HG02981 (cell line): Measurements from ENCODE around the gene C14orf39.

Experiments used
- ATAC-seq: cut with Tn5 transposase; IDR thresholded peaks from one replicate; pipeline ENCODE4 v1.9.1; 2021; ENCODE audit warnings: mild to moderate bottlenecking, moderate library complexity; ENCODE audit not compliant: unreplicated experiment

Gene C14orf39, protein sequence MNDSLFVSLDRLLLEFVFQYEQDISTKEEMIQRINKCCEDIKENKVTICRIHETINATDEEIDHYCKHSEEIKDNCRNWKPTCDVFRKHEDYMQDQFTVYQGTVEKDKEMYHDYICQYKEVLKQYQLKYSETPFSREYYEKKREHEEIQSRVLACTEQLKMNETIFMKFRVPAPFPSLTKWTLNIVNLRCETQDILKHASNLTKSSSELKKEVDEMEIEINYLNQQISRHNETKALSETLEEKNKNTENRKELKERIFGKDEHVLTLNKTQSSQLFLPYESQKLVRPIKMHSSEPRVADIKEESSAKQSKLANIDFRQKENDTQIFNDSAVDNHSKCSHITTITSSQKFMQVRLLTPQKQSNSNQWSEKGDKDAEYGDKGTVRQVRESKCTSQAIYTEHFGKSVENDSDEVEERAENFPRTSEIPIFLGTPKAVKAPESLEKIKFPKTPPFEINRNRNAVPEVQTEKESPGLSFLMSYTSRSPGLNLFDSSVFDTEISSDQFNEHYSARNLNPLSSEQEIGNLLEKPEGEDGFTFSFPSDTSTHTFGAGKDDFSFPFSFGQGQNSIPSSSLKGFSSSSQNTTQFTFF

DNA sequence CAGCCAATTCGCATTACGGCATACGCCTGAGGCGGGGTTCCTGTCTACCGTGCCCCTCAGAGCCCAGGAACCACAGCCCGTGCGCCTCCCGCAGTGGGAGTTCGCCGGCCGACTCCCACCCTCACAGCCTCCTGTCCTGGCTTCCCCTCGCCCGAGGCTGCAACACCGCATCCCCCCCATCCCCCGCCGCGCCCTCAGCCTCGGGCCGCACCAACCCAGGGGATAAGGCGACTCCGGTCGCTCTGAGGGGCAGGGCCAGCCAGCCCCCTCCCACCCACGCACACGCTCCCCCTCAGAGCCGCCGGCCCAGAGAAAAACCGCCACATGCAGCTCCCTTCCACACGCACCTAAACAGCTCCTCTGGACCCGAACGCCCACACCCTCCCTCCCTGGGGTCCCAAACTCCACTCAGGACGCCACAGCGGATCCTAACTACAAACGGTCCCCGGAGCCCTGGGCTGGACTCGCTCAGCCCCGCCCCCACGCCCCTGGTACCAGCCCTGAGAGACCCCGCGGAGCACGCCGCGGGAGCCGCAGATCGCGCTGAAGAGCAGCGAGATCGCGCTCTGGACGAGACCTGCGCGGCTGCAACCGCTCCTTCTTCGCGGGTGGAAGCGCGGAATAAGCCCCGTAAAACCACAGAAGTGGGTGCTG lies at the start of gene C14orf39:
Gene C14orf39, minus strand, starts transcription at position 466 of the 654 bp plus-strand sequence. CDS start 985 bp downstream, outside the sequence.
- no peak for ATAC-seq

DNA sequence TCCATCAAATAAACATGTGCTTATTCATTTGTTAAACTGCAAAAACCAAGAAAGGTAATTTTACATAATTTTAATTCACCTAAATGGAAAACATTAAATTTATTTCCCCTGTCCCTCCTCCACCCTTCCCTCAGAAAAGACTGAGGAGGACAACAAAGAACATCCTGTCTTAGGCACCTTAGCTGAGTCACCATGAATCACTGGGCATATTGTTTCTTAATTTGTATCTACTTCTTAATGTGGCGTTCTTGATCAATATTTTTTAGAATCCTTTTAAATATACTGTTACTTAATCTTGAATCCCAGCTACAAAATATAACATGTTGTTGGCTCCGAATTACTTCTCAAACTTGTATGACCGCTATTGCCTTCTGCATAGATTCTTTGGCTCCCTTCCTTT lies 46.6 kb upstream of the C14orf39 start:
- no peak for ATAC-seq

DNA sequence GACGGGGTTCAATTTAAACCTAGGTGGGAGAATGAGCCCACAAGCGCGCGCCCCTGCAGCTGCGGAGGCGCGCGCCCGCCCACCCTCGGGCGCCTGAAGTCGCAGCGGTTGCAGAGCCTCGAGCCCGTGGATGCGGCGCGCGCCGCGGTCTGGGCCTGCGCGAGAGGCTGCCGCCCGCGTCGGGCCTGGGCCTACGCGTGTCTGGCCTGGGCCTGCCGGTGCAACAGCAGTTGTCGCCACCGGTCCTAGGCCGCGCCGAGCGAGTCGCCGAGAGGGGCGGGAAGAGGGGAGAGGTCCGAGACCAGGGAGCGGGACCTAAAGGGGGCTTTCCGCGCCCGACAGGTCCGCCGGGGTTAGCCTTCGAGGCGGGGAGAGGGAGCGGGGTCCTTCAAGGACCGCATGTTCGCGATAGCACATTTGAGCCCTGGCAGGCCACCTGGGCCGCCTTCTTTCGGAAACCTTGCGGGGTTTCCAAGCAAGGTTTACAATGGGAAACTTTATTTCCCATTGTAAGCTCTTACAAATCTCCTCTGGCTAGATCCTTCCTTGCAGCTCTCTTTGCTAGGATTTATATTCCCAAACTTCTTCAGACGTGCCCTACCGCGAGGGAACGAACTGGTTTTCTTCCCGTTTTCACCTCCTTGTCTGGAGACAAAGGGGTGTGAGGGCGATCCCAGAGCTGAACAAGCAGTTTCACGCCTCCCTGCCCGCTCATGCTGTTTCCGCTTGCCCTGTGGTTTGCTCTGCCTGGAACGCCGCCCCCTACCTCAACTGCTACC lies 29.8 kb upstream of the C14orf39 start:
- ATAC-seq, result no peak

DNA sequence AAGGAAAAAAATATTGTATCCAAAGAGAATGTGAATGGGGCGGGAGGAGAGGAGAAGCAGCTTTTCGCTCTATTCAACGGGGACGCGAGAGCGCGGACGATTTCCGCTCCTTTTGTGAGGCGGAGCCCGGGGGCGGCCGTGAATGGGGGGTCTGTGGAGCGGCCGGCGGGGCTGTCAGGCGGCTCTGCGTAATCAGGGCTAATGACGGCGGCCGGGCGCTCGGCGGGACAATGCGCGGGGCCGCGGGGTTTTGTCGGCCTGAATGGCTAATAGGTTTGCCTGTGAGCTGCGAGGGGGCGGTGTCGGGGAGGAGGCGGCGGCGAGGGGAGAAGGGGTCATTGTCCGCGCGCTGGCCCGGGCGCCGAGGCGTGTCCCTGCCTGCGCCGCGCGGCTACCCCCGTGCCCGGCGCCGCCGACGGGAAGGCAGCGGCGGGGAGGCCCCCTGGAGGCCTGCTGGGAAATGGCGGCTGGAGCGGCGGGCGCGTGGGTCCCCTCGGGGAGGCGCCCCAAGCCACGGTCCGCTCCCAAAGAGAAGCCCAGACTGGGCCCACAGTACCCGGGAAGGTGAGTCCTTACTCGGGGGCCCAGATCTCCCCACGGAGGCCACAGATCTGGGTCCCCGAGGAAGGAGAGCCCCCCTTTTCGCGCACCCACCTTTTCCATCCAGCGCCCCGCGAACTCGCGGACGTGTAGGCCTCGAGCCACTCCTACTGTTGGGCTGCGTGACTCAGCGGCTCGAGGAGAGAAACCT lies 29.1 kb upstream of the C14orf39 start:
- ATAC-seq, result no peak

DNA sequence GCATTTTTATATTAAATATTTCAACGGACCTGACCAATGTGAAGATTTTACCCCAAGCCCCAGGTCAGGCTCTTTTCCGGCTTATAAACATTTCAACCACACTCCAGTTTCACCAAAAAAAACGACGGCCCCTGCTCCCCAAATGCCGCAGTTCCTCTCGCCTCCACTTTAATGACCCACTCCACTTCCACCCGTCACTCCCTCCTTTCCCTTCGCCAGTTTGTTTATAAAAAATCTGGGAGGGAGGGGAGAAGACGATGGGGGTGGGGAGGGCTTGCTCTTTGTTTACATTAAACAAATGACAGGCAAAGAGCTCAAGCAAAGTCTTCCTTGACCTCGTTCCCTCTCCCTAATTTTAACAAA lies 28.5 kb upstream of the C14orf39 start:
- ATAC-seq, result no peak

DNA sequence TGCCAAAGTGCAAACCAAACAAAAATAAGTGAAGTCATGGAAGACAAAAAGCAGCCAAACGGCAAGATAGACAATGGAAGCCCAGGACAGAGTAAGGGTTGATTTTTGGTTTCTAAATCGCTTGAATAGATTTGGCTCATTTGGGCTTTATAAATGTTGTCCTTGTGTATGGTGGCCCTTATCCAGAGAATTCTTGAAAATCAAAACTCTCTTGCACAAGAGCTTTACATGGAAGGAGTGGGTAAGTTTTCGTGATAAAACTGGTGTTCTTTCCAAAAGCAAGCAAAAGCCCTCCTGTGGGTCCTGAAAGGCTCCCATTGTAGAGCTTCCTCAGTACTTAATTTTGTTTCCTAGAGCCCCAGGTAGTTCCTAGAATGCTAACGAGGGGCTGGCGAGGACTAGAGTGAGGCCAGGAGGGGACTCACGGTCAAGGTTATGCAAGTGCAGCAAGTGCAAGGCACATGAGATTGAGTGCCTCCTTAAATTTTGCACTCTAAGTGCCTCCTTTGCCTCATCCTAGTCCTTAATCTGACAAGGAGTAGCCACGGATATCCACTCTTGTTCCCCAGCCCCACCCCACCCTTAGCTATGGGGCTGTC lies 27.2 kb upstream of the C14orf39 start:
- ATAC-seq, result no peak

DNA sequence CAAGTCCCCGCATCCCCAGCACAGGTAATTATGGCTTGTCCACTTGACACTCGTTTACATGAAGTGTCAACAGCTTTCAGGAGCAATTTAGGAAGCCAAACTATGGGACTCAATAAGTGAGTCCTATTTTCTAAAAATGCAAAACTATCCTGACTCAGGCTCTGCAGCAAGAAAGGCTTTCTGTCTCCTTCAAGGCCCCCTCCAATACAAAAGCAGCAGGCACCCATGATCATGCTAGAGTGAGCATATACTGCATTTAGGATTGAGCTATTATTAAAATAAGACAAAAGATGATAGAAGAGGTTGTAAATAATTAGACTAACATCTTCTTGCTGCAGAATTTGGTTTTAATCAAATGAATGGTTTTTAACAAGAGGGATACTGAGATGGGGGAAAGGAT lies 26.3 kb upstream of the C14orf39 start:
- no peak for ATAC-seq

DNA sequence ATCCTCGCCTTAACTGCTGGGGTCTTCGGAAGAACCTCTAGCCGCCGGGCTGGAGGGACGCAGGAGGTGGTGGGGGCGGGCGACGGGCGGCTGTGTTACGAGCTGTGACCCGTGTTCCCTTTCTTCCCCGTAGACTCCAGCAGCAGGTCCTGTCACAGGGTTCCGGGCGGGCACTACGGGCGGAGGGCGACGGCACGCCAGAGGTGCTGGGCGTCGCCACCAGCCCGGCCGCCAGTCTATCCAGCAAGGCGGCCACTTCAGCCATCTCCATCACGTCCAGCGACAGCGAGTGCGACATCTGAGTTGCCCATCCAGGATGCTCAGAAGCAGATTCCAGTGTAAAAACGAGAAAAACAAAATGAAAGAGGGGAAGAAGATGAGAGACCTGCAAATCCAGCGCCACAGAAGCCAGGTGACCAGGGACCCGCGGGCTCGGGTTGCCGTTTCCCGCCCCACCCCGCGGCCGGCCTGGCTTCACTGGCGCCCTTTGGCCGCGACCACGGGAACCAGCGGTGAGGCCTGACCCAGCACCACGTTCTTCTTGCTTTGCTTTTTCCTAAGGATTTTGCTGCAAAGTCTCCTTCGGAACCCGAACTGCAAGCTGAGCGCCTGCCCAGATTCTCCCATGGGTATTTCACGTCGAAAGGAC lies 25.2 kb upstream of the C14orf39 start:
- ATAC-seq, result no peak

DNA sequence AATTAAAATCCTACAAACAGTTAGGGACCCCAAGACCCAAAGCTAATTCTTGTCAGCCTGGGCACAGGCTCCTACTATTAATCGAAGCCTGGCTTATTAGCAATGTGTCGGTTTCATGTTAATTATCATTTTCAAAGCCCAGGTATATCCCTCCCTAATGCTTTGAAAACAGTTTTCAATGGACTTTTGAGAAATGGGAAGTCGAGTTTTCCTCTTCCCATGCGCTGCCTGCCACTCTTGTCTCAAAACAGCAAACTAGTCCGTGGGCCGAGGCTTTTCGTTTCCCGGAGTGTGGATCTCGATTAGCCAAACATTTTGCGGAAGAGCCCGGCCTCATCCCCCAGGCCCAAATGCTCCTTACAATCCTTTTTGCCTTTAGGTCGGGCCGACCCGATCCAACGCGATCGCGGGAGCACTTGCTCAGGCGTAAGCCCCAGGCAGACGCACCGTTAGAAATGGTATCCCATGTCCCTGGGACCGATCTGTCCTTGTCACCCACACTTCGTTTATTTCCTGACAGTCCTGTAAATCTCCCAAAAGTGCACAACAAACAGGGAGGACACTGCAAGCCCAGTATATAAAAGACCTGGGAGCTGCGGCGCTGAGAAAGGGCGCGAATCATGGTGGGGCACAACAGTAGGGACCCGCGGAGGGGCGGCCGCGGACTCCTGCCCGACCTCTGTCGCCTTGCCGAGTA lies 24.5 kb upstream of the C14orf39 start:
- no peak for ATAC-seq

DNA sequence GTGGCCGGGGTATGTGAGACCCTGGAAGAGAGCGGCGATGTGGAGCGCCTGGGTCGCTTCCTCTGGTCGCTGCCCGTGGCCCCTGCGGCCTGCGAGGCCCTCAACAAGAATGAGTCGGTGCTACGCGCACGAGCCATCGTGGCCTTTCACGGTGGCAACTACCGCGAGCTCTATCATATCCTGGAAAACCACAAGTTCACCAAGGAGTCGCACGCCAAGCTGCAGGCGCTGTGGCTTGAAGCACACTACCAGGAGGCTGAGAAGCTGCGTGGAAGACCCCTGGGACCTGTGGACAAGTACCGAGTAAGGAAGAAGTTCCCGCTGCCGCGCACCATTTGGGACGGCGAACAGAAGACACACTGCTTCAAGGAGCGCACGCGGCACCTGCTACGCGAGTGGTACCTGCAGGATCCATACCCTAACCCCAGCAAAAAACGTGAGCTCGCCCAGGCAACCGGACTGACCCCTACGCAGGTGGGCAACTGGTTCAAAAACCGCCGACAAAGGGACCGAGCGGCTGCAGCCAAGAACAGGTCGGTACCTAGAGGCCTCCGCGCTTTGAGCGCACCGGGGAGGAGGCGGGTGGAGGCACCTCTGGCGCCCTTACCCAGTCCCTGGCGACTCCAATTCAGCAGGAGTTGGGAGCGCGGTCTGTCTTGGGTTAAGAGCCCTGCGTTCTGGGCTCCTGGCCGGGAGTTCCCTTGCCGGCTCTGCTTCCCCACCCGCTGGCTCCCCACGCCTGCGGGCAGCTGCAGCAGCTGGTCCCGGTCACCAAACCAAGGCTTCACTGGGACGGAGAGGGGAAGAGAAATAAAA lies 23.8 kb upstream of the C14orf39 start:
- ATAC-seq, result no peak

DNA sequence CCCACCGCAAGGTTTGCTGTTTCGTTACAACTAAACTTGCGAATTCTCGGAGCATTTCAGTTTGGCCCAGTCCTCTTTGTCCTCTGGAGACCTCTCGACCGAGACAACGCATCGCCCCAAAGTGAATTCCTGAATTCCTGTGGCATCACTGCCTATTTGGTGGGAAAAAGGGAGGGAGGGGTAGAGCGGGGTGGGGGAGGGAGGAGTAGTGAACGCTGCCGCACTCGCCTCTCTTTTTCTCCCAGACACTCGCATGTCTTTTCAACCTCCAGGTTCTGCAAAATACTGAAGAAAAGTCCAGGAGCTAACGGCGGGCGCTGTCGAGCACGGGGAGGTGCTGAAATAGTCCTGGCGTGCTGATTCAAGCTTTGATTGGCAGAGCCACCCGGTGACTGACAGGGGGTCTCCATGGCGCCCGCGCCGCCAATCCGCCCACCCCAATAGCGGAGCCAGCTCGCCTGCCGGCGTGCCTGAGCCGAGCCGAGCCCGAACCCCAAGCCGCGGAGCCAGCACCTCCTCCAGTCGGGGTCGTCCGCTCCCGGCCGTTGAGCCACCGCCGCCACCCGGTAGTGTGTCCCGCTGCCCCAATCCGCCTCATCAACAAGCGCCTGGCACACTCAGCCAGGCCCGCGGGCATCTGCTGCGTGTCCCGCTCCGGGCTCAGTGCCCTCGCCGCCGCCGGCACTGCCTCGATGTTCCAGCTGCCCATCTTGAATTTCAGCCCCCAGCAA lies 23.0 kb upstream of the C14orf39 start, which contains the start of gene SIX6:
Gene SIX6, plus strand, starts transcription at position 440 of the 731 bp plus-strand sequence. Its CDS starts 253 bp downstream, at position 693.
- ATAC-seq, result no peak

DNA sequence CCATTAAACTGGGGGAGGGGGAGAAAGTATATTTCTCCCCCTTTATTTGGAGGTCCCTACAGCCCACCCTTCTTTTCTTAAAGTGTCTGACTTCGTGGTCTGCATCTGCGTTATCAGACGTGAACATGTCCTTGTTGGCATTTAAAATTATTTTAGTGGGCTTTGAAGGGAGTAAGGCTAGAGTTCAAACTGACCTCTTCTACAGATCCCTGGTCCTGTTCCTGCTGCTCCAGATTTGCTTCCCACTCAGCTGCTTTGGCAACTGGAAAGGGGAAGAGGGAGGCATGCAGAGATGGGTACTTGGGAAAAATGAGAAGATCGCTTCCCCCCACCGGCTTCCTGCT lies 22.5 kb upstream of the C14orf39 start:
- ATAC-seq, result no peak

DNA sequence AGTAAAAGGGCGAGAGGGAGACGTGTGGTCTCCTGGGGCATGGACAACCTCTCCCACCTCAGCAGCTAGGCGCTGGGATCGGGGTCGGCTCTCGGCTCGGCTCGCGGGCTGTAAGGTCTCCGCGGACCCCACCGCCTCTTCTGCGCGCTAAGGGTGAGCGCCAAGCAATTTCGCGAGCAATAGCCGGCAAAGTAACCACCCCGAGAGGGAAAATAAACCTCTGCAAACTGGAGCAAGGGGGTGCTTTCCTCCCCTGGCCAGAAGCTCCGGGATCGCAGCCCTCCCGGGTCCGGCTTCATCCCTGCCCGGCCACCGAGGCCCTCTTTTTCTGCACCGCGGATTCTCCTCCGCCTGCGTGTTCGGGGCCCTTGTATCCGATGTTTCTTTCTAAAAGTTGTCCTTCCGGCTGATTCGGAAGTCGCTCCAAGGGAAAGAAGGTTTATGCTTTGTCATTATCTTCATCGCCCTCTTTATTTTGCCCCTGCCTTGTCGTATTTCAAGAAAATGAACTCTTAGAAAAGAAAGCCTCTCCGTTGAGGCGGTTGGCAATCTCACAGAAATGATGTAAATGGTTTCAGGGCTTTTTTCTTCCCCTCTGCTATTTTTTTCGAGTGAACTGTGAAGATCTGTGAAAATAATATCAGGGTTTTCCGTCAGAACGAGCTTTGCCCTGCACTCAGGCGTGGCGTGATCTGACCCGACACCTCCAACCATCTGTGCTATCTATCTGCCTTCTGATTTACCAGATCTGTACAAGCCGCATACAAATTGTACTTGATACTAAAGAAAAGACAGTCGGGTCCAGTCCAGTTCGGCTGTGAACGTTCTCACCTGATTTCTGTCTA lies 21.3 kb upstream of the C14orf39 start:
- ATAC-seq, result no peak

DNA sequence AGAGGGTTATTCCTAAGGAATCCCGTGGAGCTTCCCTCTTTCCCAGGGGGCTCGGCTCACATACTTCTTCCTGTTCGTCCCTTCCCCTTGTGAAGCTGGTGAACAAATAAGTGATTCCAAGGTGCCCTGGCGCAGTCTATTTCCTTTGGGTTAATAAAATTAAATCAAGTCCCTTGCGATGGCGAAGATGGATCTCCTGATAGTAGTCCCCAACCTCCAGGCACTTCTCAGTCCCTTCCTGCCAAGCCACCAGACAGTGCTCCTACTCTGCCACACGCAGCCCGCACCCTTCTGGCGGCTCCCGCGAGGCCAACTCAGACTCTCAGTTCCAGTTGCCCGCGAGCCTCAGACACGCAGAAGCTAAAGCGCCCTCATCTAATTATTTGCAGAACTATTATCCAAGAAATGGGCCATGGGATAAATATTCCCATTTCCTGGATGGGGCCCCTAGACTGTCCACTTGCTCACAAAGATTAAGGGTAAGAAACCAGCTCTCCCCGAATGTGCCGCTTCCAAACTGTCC lies 20.7 kb upstream of the C14orf39 start:
- ATAC-seq, result no peak

DNA sequence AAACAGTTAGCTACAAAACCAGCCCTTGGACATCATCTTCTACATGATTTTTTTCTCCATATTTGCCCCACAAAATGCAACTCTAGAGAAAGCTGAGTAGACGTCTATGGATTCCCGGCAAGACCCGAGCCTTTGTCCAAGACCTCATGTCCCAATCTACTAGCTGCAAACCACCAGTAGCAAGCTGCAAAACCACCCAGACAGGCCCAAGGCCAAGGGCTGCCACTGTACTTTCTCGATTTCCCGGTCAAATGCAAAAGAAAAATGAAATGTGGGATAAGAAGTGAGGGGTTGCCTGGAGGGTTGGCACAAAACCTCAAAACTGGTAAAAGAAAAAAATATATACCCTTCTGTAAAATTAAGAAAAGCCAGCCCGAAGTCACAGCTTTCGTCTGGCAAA lies 20.1 kb upstream of the C14orf39 start:
- ATAC-seq, result no peak

DNA sequence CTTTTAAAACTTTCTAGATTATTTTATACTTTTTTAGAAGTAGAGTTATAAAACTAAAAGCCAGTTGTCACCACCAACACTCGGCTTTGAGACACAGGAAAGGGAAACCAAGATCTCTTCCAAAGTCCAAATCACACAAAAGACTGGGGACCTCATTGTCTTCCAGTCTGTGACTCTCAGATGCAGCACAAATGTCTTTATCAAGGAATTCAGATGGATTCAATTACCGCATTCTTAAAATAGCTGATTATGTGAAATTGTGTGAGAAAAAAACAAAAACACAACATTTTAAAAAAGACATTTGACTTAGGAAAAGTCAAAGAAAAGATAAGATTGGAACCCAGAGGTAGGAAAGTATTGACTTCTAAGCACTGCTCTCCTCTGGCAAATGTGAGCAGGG lies 19.6 kb upstream of the C14orf39 start:
- no peak for ATAC-seq
